Activated CD4-positive, CD25-positive, alpha-beta regulatory T cell treated with anti-CD3 and anti-CD28 coated beads, Interleukin-2, amount 50 U/mL, for 16 hours (primary cell): Measurements from ENCODE around the gene SDS.

Experiments
- DNase-seq: peaks from one replicate; pipeline ENCODE4 v3.0.0-alpha.2; 2020; ENCODE audit warnings: low read depth, low spot score

Gene SDS

DNA sequence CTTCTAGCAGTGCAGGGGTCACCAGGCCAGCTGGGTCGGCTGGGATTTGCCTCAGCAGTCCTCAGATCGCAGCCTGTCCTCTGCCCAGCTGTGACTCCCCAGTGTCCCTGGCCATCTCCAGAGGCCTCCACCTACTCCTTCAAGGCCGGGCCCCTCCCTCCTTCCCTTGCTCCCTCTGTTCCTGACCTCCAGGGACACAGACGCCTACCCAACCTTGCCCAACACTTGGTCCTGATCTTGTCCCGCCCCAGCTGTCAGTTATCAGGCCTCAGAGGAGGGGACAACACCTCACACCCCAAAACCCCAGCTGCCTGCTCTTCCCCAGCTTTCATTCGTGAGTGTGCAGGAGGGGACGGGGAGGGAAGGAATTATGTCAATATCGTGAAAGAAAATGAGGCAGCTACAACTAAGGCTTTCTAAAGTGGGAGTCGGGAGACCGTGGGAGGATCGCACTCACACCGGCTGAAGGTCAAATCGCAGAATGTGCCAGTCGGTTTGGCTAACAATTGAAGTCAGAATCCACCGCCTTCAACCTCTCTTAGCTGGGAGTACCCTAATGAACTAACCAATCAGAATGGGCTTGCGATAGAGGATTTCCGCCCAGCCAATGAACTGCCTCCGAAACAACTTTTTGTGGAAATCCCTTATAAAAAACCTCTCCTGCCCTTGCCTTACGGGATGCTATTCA lies 54.7 kb downstream of the SDS start:
- no peak for DNase-seq

DNA sequence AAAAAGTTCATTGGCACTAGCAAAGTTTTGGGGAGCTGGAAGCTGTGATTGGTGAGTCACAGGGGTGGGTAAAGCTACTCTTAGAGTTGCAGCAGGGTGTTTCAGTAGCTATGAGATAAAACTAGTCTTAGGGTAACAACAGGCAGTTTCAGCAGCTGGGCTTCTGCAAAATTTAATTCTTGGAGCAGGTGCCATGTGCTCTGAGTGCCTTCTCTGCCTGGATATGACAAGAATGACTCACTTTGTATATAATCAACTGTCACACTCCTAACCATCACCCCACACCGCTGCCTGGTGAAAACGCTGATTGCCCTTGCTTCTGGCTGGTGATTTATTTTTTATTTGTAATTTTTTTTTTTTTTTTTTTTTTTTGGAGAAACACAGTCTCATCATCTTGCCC lies 55.8 kb downstream of the SDS start:
- no peak for DNase-seq

DNA sequence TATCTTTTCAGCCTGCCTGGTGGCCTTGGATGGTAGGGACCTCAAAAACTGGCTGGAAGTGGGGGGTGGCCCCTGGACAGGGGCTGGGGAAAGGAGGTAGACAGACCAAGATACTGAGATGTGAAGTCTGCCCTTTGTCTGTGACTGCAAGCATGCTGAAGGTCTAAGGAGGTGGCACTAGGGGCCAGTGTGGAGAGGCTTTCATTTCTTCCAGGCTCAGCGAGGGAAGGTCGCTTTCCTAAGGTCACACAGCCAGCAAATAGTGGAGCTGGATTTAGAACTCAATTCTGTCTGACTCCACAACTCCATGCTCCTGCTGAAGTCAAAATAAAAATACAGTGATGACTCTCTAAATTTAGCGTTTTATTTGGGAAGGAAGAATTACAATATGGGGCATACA lies 56.6 kb downstream of the SDS start:
- no peak for DNase-seq

DNA sequence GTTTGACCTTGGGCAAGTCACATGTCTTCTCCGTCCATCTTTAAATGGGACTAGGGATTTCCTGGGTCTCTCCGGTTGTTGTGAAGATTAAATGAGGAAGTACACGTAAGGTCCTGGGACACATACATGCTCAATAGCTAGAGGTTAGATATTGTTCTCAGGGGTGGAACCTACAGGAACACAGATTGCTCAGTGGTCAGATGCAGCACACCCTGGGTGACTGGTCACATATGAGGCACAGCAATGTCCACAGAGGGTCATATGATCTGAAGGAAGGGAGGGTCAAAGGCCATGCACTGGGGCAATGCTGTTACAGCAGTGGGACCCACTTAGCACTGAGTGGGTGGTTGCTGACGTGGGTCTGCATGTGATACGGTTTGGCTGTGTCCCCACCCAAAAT lies 57.3 kb downstream of the SDS start:
- DNase-seq = no peak

DNA sequence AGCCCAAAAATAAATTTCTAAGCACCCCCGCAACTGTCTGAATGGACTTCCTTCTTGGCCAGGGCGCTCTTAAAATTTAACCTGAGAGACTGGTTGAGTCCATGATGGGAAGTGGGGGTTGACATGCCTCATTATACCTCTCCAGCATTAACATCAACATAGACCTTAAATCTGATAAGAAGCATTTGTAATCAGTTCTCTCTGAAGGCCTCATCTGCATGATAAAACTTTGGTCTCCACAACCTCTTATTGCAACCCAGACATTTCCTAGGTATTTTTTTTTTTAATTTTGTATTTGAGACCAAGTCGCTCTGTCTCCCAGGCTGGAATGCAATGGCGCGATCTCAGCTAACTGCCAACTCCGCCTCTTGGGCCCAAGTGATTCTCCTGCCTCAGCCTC lies 58.4 kb downstream of the SDS start:
- no peak for DNase-seq
